ENCODE data around the gene PFKP.

PFKP gene

GRCh38 chr10:3178042-3178441, 110.7 kb downstream of the PFKP start:
- Histone ChIP-seq H3K4me1 (ENCODE audit: low read length) (no peaks in the 10 kb centered on the region), H3K4me2 (ENCODE audit: low read depth, low read length) (no peak overlapping the region), H3K79me2 (ENCODE audit: low read length) (no peaks in the 10 kb centered on the region), H4K20me1 (ENCODE audit: insufficient read depth, low read length) (no peaks in the 10 kb centered on the region), H3K9ac (ENCODE audit: low read length) (no peak overlapping the region), H3K27ac (ENCODE audit: low read length) (no peak overlapping the region), H2AFZ (ENCODE audit: low read length) (no peak overlapping the region), H3K27me3 (replicated peaks; ENCODE audit: insufficient read depth, low read length) (no peaks in the 10 kb centered on the region), H3K4me3 (ENCODE audit: low read length) (no peak overlapping the region), H3K36me3 (replicated peaks; ENCODE audit: insufficient read depth, low read length) (no peaks in the 10 kb centered on the region), H3K9me2 (replicated peaks; ENCODE audit: insufficient read depth, low read length) (no peaks in the 10 kb centered on the region), H3K9me3 (replicated peaks; ENCODE audit: insufficient read depth, low read length) (no peaks in the 10 kb centered on the region), H3F3A (ENCODE audit: insufficient read depth, low read length) (no peaks in the 10 kb centered on the region)
- no peak for DNase-seq
- TF ChIP-seq EZH2 (optimal IDR thresholded peaks at IDR 0.05; ENCODE audit: low read depth, low read length) (no peak), CTCF (IDR thresholded peaks at IDR 0.05; ENCODE audit: low read length) (no peak), EZH2phosphoT487 (IDR thresholded peaks at IDR 0.05; ENCODE audit: low read length) (no peak)

GRCh38 chr10:3179174-3179573, 111.8 kb downstream of the PFKP start:
- Histone ChIP-seq H3K4me2 (ENCODE audit: low read depth, low read length) (no peak overlapping the region), H3K4me3 (ENCODE audit: low read length) (no peak overlapping the region), H3K4me1 (ENCODE audit: low read length) (no peaks in the 10 kb centered on the region), H3F3A (ENCODE audit: insufficient read depth, low read length) (no peaks in the 10 kb centered on the region), H3K9me3 (replicated peaks; ENCODE audit: insufficient read depth, low read length) (no peaks in the 10 kb centered on the region), H3K27me3 (replicated peaks; ENCODE audit: insufficient read depth, low read length) (no peaks in the 10 kb centered on the region), H4K20me1 (ENCODE audit: insufficient read depth, low read length) (no peaks in the 10 kb centered on the region), H3K36me3 (replicated peaks; ENCODE audit: insufficient read depth, low read length) (no peaks in the 10 kb centered on the region), H3K9me2 (replicated peaks; ENCODE audit: insufficient read depth, low read length) (no peaks in the 10 kb centered on the region), H3K9ac (ENCODE audit: low read length) (no peak overlapping the region), H3K79me2 (ENCODE audit: low read length) (no peaks in the 10 kb centered on the region), H2AFZ (ENCODE audit: low read length) (no peak overlapping the region), H3K27ac (ENCODE audit: low read length) (no peak overlapping the region)
- DNase-seq, result no peak
- no peak for TF ChIP-seq EZH2 (optimal IDR thresholded peaks at IDR 0.05; ENCODE audit: low read depth, low read length)
- TF ChIP-seq CTCF (IDR thresholded peaks at IDR 0.05; ENCODE audit: low read length), result no peak
- TF ChIP-seq EZH2phosphoT487 (IDR thresholded peaks at IDR 0.05; ENCODE audit: low read length), result no peak

GRCh38 chr10:3180355-3181025, 113.1 kb downstream of the PFKP start:
- Histone ChIP-seq H3K27ac (ENCODE audit: low read length) (no peak overlapping the region), H3K79me2 (ENCODE audit: low read length) (no peaks in the 10 kb centered on the region), H3K4me1 (ENCODE audit: low read length) (no peaks in the 10 kb centered on the region), H3K9ac (ENCODE audit: low read length) (no peak overlapping the region), H3K9me2 (replicated peaks; ENCODE audit: insufficient read depth, low read length) (no peaks in the 10 kb centered on the region), H4K20me1 (ENCODE audit: insufficient read depth, low read length) (no peaks in the 10 kb centered on the region), H3F3A (ENCODE audit: insufficient read depth, low read length) (no peaks in the 10 kb centered on the region), H3K4me3 (ENCODE audit: low read length) (no peak overlapping the region), H3K36me3 (replicated peaks; ENCODE audit: insufficient read depth, low read length) (no peaks in the 10 kb centered on the region), H3K27me3 (replicated peaks; ENCODE audit: insufficient read depth, low read length) (no peaks in the 10 kb centered on the region), H2AFZ (ENCODE audit: low read length) (no peak overlapping the region), H3K4me2 (ENCODE audit: low read depth, low read length) (no peak overlapping the region), H3K9me3 (replicated peaks; ENCODE audit: insufficient read depth, low read length) (no peaks in the 10 kb centered on the region)
- no peak for DNase-seq
- no peak for TF ChIP-seq CTCF (IDR thresholded peaks at IDR 0.05; ENCODE audit: low read length)
- TF ChIP-seq EZH2phosphoT487 (IDR thresholded peaks at IDR 0.05; ENCODE audit: low read length), result no peak
- TF ChIP-seq EZH2 (optimal IDR thresholded peaks at IDR 0.05; ENCODE audit: low read depth, low read length), result no peak

All from MM.1S (cell line).